OCI-LY7 (cell line): ENCODE measurements around the gene CATSPERD.

Experiments used
- EZH2phosphoT487 ChIP-seq: fragments of 200-600 bp; sonication (generic); IDR thresholded peaks from 2 replicates; pipeline ENCODE4 v1.6.1; 2018; ENCODE audit warnings: low read depth, borderline replicate concordance, mild to moderate bottlenecking, mixed run types, antibody characterized with exemption, low read length, moderate library complexity, mixed read lengths
- TF ChIP-seq, protein P1 (sequence below): fragments of 200-600 bp; sonication (generic); conservative IDR thresholded peaks from 2 replicates; pipeline ENCODE4 v1.5.1; 2014; ENCODE audit warnings: mild to moderate bottlenecking, antibody characterized with exemption, low read length, moderate library complexity, mixed read lengths

- TF ChIP-seq, protein P1, sequence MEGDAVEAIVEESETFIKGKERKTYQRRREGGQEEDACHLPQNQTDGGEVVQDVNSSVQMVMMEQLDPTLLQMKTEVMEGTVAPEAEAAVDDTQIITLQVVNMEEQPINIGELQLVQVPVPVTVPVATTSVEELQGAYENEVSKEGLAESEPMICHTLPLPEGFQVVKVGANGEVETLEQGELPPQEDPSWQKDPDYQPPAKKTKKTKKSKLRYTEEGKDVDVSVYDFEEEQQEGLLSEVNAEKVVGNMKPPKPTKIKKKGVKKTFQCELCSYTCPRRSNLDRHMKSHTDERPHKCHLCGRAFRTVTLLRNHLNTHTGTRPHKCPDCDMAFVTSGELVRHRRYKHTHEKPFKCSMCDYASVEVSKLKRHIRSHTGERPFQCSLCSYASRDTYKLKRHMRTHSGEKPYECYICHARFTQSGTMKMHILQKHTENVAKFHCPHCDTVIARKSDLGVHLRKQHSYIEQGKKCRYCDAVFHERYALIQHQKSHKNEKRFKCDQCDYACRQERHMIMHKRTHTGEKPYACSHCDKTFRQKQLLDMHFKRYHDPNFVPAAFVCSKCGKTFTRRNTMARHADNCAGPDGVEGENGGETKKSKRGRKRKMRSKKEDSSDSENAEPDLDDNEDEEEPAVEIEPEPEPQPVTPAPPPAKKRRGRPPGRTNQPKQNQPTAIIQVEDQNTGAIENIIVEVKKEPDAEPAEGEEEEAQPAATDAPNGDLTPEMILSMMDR = no peak
- TF ChIP-seq EZH2phosphoT487 = no peak
These were observed 81.6 kb downstream of the CATSPERD start for GRCh38 chr19:5801796-5802619.
